AG04449 (cell line): Measurements from ENCODE around the gene IL4I1.

Source experiments
- CTCF ChIA-PET: fragments of 350-600 bp; formaldehyde crosslinking; extraction: SDS; loops from one replicate; lab custom pipeline; 2021; ENCODE audit warnings: antibody characterized with exemption; lab: Yijun Ruan, JAX
- POLR2A ChIA-PET: fragments of 400-600, 350-600 bp; formaldehyde crosslinking; extraction: SDS; loops from one replicate; lab custom pipeline; 2020; ENCODE audit warnings: antibody characterized with exemption, inconsistent platforms; lab: Yijun Ruan, JAX
- DNase-seq: peaks from one replicate; pipeline ENCODE4 v3.0.0-alpha.2; 2010; ENCODE audit warnings: low read depth, low spot score
- H3K4me3 ChIP-seq: 2 replicates; pipeline ENCODE4 v1.5.1; 2011; ENCODE audit warnings: low read depth, mild to moderate bottlenecking, control low read depth, low read length
- TF ChIP-seq, protein P1 (sequence below): IDR thresholded peaks from one replicate; pipeline ENCODE4 v1.5.1; 2011; ENCODE audit warnings: mild to moderate bottlenecking, moderate library complexity, low read length, control low read depth, inconsistent platforms; ENCODE audit not compliant: insufficient read depth; ENCODE audit errors: missing control alignments

IL4I1 gene

DNA sequence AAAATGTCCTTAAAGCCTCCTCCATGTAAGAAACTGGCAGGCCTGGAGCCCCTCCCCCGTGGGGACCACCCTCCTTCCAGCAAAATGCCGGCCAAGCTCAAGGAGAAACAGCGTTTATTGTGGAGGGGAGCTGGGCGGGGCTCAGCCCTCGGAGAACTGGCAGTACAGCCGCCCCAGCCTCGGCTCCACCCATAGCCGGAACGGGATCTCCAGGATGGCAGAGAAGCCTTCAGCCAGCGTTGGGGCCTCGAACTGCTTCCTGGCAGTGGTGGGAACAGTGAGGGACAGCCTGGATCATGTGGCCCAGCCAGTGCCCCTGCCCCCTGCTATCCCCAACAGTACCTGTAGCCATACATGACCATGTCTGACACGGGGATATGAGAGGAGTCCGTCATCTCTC, 35.6 kb downstream of the IL4I1 start:
- CTCF ChIA-PET = no interaction called here
- no peak overlapping the region for H3K4me3 ChIP-seq
- TF ChIP-seq, protein P1, sequence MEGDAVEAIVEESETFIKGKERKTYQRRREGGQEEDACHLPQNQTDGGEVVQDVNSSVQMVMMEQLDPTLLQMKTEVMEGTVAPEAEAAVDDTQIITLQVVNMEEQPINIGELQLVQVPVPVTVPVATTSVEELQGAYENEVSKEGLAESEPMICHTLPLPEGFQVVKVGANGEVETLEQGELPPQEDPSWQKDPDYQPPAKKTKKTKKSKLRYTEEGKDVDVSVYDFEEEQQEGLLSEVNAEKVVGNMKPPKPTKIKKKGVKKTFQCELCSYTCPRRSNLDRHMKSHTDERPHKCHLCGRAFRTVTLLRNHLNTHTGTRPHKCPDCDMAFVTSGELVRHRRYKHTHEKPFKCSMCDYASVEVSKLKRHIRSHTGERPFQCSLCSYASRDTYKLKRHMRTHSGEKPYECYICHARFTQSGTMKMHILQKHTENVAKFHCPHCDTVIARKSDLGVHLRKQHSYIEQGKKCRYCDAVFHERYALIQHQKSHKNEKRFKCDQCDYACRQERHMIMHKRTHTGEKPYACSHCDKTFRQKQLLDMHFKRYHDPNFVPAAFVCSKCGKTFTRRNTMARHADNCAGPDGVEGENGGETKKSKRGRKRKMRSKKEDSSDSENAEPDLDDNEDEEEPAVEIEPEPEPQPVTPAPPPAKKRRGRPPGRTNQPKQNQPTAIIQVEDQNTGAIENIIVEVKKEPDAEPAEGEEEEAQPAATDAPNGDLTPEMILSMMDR = no peak
- DNase-seq = no peak
- POLR2A ChIA-PET = interaction anchor here (1.3 to 1.8 kb wide), 2 partner anchors 8 to 11 kb away, joined by 3 to 6 read pairs; partner anchors contain the start of gene PTOV1

DNA sequence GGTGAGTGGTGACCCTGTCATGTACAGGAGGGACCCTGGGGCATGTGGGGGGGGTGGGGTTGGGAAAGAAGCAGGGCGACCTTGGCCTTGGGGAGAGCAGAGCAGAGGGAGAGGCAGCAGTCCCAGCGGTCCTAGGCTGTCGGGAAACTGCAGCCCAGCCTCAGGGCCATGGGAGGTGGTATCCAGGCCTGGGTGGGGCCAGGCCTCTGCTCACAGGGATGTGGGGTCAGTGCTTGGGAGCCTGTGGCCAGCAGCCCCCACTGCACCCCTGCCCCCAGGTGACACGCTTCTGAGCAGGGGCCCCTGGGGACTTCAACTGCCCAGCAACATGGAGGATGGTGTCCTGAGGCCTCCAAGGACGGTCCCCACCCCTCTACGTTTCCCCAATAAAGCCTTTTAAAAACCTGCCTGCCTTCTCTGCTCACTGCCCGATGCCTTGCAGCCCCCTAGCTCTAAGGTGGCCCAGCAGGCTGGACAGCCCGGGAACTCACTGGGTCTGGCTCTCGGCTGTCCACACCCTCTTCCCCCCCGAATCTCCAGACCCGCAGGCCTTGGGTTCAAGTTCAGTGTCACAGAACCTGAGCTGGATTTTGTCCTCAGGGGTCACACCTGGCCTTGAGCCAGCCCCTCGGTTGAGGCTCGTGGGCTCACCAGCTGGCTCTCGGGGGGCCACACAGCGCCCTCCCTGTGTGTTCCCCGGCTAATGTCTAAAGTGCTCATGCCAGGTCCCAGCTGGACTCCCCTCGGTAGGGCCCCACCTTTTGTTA, 36.2 kb downstream of the IL4I1 start:
- DNase-seq = no peak
- ChIA-PET POLR2A (interaction anchor here (1.3 to 1.8 kb wide), 2 partner anchors 9 to 10 kb away, joined by 3 to 6 read pairs; partner anchors contain the start of gene PTOV1), CTCF (no interaction called here)
- TF ChIP-seq, protein P1 = no peak
- no peak overlapping the region for H3K4me3 ChIP-seq

DNA sequence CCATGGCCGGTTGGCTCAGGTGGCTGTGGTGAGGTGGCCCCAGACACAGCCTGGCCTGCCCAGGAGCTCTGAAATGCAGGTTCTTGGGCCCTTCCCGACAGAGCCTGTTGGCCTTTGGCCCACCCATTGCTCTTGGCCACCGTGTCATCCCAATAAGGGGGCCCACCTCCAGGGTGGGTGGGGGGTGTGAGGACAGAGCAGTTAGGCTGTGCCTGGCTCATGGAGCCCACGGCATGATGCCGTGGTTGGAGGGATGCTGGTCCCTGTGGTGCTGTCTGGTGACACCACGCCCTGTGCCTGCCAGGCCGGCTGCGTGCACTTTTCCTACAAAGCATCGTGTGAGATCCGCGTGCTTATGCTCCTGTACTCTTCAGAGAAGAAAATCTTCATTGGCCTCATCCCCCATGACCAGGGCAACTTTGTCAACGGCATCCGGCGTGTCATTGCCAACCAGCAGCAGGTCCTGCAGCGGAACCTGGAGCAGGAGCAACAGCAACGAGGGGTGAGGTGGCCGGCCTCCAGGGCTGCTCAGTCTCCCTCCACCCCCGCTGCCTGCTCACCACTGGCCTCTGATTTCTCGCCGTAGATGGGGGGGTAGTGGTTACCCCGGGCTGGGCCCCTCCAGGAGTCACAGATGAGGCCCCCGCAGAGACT, 36.9 kb downstream of the IL4I1 start:
- TF ChIP-seq, protein P1 = no peak
- no peak overlapping the region for H3K4me3 ChIP-seq
- no peak for DNase-seq
- POLR2A ChIA-PET = interaction anchor here (0.8 to 2.3 kb wide), 3 partner anchors 9 to 16 kb away, joined by 3 to 13 read pairs (median 7); no protein-coding TSS in a partner anchor
- CTCF ChIA-PET = no interaction called here

DNA sequence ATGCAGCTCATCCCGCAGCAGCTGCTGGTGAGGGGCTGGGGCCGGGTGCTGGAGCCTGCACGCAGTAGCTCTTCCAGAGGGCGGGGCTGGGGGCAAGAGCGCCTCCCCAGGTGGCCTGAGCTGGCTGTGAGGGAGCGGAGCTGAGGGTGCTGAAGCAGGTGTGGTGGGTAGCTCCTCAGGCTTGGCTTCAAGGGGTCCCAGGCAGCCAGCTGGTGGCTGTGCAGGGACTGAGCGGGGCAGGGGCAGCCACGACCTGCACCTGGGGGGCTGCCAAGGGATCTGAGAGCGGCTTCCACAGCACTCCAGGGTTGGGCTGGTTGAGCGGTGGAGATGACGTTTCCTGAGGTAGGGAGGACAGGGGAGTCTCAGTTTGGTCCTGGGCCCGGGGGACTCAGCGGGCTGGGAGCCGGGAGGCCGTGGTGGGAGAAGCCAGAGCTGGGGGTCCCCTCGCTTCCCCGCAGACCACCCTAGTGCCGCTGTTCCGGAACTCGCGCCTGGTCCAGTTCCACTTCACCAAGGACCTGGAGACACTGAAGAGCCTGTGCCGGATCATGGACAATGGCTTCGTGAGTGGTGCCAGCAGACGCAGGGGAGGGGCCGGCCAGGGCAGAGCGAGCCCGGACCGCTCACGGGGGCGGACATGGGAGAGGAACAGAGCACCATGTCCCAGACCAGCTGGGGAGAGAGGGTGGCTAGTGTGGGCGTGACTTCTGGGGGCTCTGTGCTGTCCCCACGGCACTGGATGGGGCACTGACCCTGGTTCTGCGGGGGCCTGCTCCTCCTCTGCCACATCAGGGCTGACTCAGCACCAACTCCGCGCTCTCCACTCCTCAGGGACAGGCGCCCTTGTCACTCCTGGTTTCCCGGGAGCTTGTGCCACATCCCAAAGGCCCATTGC, 38.4 kb downstream of the IL4I1 start:
- ChIA-PET POLR2A (interaction anchor here (2.0 to 2.3 kb wide), 2 partner anchors 11 to 17 kb away, joined by 7 to 13 read pairs; no protein-coding TSS in a partner anchor), CTCF (no interaction called here)
- DNase-seq = no peak
- H3K4me3 ChIP-seq = no peak overlapping the region
- TF ChIP-seq, protein P1 = no peak

DNA sequence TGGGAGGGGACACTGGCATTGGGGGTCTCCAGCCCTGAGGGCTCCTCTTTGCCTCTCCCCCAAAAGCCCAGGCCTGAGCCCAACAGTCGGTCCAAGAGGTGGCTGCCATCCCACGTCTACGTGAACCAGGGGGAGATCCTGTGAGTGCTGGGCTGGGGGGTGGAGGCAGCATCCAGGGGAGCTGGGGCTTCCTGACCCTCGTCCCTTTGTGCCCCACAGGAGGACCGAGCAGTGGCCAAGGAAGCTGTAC, 38.9 kb downstream of the IL4I1 start:
- no peak overlapping the region for H3K4me3 ChIP-seq
- TF ChIP-seq, protein P1 = no peak

More for the DNA sequence above, 38.9 kb downstream of the IL4I1 start:
- no peak for DNase-seq
- POLR2A ChIA-PET = interaction anchor here (2.0 to 2.3 kb wide), 2 partner anchors 11 to 18 kb away, joined by 7 to 13 read pairs; no protein-coding TSS in a partner anchor
- CTCF ChIA-PET = interaction anchor here (1.0 kb wide), 1 partner anchor 14 kb away, joined by 3 read pairs; no protein-coding TSS in a partner anchor
